HG03064 (cell line): ENCODE results near the gene PLD3.

Experiments
- ATAC-seq: cut with Tn5 transposase; IDR thresholded peaks from one replicate; pipeline ENCODE4 v1.9.1; 2021; ENCODE audit warnings: low read depth; ENCODE audit not compliant: unreplicated experiment

The PLD3 gene

DNA sequence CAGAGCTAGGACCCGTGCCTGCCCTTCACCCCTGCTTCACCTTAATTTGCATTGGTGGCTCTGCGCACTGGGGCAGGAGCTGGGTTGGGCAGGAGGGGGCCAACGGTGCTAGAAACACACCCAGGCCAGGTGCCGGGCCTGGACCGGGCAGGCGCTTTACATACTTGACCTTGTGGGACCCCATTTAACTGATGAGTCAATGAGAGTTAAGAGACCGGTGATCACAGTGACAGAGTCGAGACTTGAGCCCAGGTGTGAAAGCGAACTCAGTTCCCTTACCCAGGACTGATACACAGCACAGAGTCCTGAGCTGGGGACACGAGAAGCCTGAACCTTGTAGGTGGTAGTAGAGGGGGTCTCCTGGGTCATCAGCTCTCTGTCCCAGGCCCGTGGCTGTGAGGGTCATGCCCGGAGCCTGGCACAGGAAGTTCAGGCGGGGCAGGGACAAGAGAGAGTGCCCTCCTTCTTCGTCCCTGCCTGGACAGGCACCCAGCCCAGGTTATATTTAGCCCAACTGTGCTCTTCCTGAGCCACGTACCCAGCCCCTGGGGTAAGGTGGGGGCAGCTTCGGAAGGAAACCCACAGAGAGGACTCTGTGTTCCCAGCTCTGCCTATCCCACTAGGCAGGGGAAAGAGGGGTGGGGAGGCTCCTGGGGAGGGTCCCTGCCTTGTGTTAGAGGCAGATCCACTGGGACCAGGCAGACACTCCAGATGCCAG lies 62.8 kb downstream of the PLD3 start:
- no peak for ATAC-seq

DNA sequence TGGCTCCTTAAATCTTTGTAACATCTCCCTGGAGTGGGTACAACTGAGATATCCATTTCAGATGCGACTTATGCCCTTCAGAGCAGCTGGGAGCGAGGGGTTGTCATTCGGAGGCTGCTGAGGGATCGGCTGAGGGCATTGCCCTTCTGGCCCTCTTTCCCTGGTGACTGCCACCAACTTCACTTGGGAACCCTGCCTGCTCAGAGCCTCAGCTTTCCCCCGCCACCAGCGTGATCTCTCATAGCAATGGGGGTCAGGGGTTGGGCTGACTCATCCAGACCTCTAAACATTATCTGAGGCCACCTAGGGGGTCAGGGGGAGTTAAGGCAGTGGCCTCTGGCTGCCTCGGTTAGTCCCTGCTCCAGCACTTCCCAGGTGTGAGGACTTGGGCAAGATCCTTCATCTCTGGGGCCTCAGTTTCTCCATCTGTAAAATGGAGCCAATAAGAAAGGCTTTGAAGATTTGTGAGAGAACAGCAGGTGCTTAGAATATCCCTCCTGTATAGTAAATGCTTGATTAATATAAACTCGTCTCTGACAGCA lies 63.5 kb downstream of the PLD3 start:
- no peak for ATAC-seq

DNA sequence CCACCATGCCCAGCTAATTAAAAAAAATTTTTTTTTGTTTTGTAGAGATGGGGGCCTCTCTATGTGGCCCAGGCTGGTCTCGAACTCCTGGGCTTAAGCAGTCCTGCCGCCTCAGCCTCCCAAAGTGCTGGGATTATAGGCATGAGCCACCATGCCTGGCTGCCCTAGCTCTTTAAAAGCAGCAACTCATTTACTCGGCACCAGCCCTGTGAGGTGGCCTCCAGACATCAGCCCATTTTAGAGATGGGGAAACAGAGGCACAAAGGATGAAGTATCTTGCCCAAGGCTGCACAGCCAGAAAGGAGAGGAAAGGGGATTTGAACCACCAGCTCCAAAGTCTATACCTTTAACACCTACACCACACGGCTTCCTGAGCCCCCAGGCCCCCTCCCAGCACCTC lies 64.4 kb downstream of the PLD3 start:
- no peak for ATAC-seq

DNA sequence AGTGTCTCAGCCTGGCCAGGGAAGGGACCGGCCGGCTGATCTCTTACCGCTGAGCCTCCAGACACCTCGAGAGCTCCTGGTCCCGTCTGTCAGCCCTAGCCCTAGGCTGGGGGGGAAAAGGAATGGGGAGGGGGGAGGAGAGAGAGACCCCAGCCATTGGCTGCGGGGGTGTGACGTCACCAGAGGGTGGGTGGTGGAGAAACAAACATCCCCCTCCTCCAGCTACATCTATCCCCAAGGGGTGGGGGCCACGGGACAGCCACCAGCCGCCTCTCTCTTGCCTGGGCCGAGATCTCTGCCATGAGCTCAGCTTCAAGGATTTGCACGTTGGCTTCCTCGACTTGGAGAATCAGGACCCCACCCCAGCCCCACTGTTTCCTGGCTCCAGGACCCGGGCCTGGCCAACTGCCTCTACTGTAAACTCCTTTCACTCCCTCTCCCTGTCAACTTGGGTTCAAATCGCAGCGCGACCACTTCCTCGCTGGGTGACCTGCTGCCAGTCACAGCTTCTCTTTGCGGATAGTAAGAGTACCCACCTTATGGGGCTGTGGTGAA lies 64.9 kb downstream of the PLD3 start, which contains the start of gene PRX:
TSS of gene PRX (minus strand) at position 88 of the 555 bp plus-strand sequence. CDS start 5,446 bp downstream, outside the sequence.
- no peak for ATAC-seq

- ATAC-seq = no peak
Measured at GRCh38 chr19:40414542-40415535, 66.3 kb downstream of the PLD3 start.

- ATAC-seq = no peak
Measured at GRCh38 chr19:40415768-40416167, 67.3 kb downstream of the PLD3 start.

GRCh38 chr19:40416918-40417642 lies 68.6 kb downstream of the PLD3 start:
- no peak for ATAC-seq

GRCh38 chr19:40417643-40417981 lies 69.1 kb downstream of the PLD3 start:
- ATAC-seq = no peak

GRCh38 chr19:40418040-40418439 lies 69.5 kb downstream of the PLD3 start:
- ATAC-seq = no peak

- ATAC-seq = no peak
Measured at GRCh38 chr19:40419066-40419612, 70.6 kb downstream of the PLD3 start.

GRCh38 chr19:40419780-40420179 lies 71.3 kb downstream of the PLD3 start:
- no peak for ATAC-seq

GRCh38 chr19:40420451-40420765 lies 71.9 kb downstream of the PLD3 start:
- ATAC-seq = no peak

GRCh38 chr19:40420766-40421765 lies 72.6 kb downstream of the PLD3 start:
- ATAC-seq = peak; percentile 31

GRCh38 chr19:40421993-40422747 lies 73.7 kb downstream of the PLD3 start:
- no peak for ATAC-seq

DNA sequence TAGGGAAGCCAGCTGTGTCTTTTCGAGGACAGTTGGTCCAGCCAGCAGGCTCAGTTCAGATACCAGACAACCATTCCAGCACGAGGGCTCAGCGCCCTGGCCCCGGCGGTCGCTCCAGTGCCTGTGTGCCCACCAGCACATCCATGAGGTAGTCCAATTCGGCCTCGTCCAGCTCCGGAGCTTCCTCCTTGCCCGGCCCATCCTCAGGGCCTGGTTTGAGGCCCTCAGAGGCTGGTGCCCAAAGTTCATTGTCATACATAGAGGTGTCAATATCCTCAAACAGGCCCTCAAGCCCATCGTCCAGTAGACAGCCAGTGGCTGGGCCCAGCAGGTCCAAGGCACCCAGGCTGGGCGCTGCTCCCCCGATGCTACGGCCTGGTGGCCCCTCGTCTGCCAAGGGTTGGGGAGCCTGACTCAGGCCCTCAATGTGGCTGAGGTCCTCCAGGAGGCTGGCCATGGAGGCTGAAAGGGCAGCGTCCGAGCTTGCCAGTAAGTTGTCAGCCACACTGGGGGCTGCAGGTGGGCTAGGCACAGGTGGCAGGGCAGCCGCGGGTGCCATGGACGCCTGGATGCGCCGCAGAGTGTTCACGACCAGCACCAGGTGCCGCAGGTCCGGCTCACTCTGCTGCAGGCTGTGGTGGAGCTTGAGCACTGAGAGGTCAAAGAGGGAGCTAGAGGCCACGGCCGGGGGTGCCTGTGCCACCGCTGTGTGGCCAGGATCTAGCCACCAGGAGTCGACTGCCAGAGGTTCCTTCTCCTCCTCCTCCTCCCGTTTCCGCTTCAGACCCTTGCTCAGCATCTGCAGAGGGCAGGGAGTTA lies 74.5 kb downstream of the PLD3 start:
- ATAC-seq = no peak

- no peak for ATAC-seq
Measured at GRCh38 chr19:40423938-40424337, 75.4 kb downstream of the PLD3 start.

DNA sequence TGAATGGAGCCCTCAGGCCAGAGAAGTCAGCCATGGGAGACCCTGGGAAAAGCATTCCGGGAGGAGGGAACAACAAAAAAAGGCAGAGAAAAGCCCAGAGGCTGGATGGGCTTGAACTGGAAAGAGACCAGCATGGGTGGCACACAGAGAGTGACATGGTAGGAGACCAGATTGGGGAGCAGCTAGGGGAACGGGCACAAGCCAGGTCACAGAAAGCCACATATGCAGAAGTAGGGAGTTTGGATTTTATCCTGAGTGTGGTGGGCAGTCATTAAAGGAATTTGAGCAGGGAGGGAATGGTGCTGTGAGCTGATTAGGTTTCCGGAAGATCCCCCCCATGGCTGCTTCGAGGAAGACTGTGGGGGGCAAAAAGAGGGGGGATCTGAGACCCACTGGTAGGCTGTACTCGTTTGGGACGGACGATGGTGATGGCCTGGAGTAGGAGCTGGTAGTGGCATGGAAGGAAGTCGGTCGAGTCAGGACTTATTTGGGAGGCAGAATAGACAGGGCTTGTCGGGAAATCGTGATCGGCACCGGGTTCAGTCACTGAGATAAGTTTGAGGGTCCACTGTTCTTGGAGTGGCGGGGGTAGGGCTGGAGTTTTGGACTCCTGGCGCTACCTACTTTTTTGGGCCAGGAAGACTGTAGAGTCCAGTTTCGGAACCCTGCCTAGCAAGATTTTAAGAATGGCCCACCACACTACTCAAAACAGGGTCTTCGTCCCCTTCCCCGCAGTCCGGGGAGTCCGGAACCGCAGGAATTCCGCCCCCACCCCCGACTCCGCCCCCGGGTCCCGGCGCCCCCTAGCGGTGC lies 76.3 kb downstream of the PLD3 start:
- ATAC-seq = no peak
